HG02970 (cell line): Measurements from ENCODE around the gene SLC38A10.

Experiments
- ATAC-seq: cut with Tn5 transposase; IDR thresholded peaks from one replicate; pipeline ENCODE4 v1.9.1; 2021; ENCODE audit warnings: mild to moderate bottlenecking, moderate library complexity, moderate number of reproducible peaks; ENCODE audit not compliant: unreplicated experiment, low FRiP score

Gene SLC38A10

DNA sequence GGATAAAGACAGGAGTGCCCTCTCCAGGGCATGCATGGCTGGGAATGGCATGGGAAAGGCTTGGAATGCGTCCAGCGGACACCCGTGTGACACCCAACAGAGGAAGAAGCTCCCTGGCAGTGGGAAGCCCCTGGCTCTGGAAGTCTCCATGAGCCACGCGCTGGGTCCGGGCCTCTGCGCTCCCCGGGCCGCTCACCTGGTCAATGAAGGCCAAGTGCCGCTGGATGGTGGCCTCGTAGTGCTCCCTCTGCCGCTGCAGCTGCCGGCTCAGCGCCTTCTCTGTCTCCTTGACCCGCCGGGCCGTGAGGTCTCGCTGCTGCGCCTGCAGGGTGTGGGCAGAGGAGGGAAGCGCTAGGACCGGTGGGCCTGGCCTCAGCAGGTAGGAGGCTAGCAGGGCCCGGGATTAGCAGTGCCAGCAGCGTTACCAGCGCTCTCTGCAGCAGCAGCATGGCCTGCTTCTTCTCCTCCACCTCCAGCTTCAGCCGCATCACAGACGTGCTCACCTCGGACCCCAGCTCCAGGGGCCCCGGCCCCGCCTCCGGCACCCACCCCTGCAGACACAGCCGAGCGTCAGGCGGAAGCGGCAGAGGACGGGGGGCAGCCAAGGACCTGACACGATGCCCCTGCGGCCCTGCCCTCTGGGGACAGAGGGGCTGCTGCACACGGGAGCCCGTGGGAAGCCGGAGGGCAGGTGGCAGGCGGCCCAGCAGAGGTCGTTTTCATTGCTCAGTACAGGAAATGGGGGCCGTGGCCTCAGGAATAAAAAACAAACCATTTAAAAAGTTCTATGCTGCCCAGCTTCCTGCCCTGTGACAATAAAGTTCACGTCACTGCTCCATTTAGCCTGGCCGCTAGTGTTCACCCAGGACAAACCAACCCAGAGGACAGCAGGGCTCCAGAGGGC, 98.3 kb downstream of the SLC38A10 start:
- ATAC-seq = no peak

DNA sequence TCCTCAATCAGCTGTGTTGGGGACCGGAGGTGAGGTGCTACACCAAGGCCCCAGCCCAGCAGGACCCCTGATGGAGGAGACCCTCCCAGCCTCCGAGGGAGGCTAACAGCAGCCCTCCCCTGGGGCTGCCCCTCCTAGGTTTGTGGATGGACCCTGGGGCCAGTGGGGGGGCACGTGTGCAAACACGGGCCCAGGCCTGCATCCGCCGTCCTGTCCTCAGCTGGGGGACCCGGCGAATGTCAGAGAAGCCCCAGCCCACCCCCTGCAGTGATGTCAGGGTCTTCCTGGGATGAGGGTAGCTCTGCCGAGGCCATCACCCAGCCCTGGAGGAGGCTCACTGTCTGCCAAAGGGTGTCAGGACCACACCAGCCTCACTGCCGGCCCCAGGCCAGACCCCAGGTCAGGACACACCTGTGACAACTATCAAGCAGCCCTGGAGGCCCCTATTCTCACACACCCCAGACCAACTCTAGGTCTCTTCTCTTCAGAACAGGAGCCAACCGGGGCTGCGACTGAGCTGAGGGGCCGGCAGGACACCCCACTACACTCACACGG, 99.1 kb downstream of the SLC38A10 start:
- ATAC-seq = no peak
